ENCODE measurements around the gene PNMA3. TPM values are rescaled to one million over a fixed set of nuclear protein-coding genes. Genes with fewer than 3 reads are reported as not detected.

The PNMA3 gene
- total and polyA plus RNA-seq, 2 of the 4 experiments (the other 2 are of a cell fraction) = 0.03 TPM; not detected in 1

- no peak overlapping the region for H2AK5ac ChIP-seq (ENCODE audit: low read depth, low read length)
- H3K4me1 ChIP-seq (ENCODE audit: control insufficient read depth, insufficient read depth, low read length) = no peaks in the 10 kb centered on the region
- intact Hi-C loops (cut with micrococcal nuclease) (no loop called here), in situ Hi-C loops (cut with MboI; ENCODE audit: low sequenced_read_pairs) (no loop called here), dilution Hi-C loops (cut with HindIII; ENCODE audit: low sequenced_read_pairs, unreplicated experiment) (no loop called here)
- H3K4me3 ChIP-seq (ENCODE audit: insufficient read depth, low read depth, low read length) = no peak overlapping the region
- H4K20me1 ChIP-seq (ENCODE audit: insufficient read depth, low read length) = no peaks in the 10 kb centered on the region
- H3K27me3 ChIP-seq (ENCODE audit: control insufficient read depth, insufficient read depth, low read length) = no peaks in the 10 kb centered on the region
- H3K27ac ChIP-seq (ENCODE audit: insufficient read depth, low read length) = no peak overlapping the region
- no peak for ATAC-seq (ENCODE audit: low read depth)
- H2BK15ac ChIP-seq (ENCODE audit: low read depth, low read length) = no peak overlapping the region
- H2AK9ac ChIP-seq (replicated peaks; ENCODE audit: low read depth, low read length, poor library complexity) = no peak overlapping the region
- CTCF ChIA-PET = no interaction called here
- no peak overlapping the region for H2BK120ac ChIP-seq (ENCODE audit: low read depth, low read length)
- H4K8ac ChIP-seq (ENCODE audit: low read depth in 2 of 2, low read length in 2 of 2) = no peak overlapping the region
- H3K18ac ChIP-seq (ENCODE audit: low read depth, low read length) = no peak overlapping the region
- no peak overlapping the region for H3K14ac ChIP-seq (replicated peaks; ENCODE audit: low read depth, low read length)
- no peak overlapping the region for H4K5ac ChIP-seq (ENCODE audit: low read depth, low read length)
- H2BK20ac ChIP-seq (ENCODE audit: low read depth, low read length) = no peak overlapping the region
- no peak overlapping the region for H3K56ac ChIP-seq (ENCODE audit: extremely low read depth, insufficient read depth, low read length)
- WGBS, 2 experiments (ENCODE audit: extremely low coverage in 2 of 2, insufficient read length in 1 of 2) = no CpG with 5 or more reads among the region's 3 CpGs
- H3K9ac ChIP-seq (ENCODE audit: low read depth, low read length) = no peak overlapping the region
- DNase-seq = no peak
- no peak overlapping the region for H3K23ac ChIP-seq (ENCODE audit: low read depth, low read length)
- TF ChIP-seq RCOR1 (IDR thresholded peaks at IDR 0.05; ENCODE audit: insufficient replicate concordance, low read length) (no peak), FOS (IDR thresholded peaks at IDR 0.05; ENCODE audit: low read depth, low read length) (no peak)
- no TSS peak for BruUV-seq (replicated peaks)
- H3K36me3 ChIP-seq (ENCODE audit: control insufficient read depth, insufficient read depth, low read length) = no peaks in the 10 kb centered on the region
- H3K9me3 ChIP-seq (ENCODE audit: control insufficient read depth, insufficient read depth, low read length) = peaks cover 5% of the 10 kb centered on the region; the same call in 1 of the 2 replicates
- POLR2A ChIA-PET (ENCODE audit: unreplicated experiment) = no interaction called here
- H3K4ac ChIP-seq (ENCODE audit: low read depth, low read length) = no peak overlapping the region
- no peak overlapping the region for H2AFZ ChIP-seq (replicated peaks; ENCODE audit: low read length, poor library complexity)
- no peak overlapping the region for H3K4me2 ChIP-seq (ENCODE audit: low read depth, low read length)
- no peaks in the 10 kb centered on the region for H3K79me1 ChIP-seq (ENCODE audit: low read depth in 1 of 2, low read length in 2 of 2)
- no peak overlapping the region for H2BK5ac ChIP-seq (ENCODE audit: low read depth, low read length, poor library complexity, severe bottlenecking)
- H3K9me1 ChIP-seq (ENCODE audit: insufficient read depth, low read length) = no peaks in the 10 kb centered on the region
- H4K91ac ChIP-seq (ENCODE audit: insufficient read depth, low read depth, low read length) = no peak overlapping the region
Measured at GRCh38 chrX:153102418-153102817, 46.1 kb downstream of the PNMA3 start.
